HUES6 (cell line): ENCODE results near the gene LHFPL5.

Source experiments
- H3K27ac ChIP-seq: 2 replicates; pipeline ENCODE4 v1.7.0; 2013; ENCODE audit warnings: low read depth, mild to moderate bottlenecking, low read length, inconsistent platforms
- H3K27me3 ChIP-seq: 2 replicates; pipeline ENCODE4 v1.6.1; 2013; ENCODE audit warnings: low read length; ENCODE audit not compliant: control insufficient read depth, insufficient read depth
- H3K36me3 ChIP-seq: 2 replicates; pipeline ENCODE4 v1.6.1; 2013; ENCODE audit warnings: low read length; ENCODE audit not compliant: control insufficient read depth, insufficient read depth
- H3K4me1 ChIP-seq: 2 replicates; pipeline ENCODE4 v1.6.1; 2013; ENCODE audit warnings: low read length; ENCODE audit not compliant: control insufficient read depth, insufficient read depth
- H3K4me3 ChIP-seq: 2 replicates; pipeline ENCODE4 v1.5.1; 2013; ENCODE audit warnings: low read depth, low read length
- H3K9ac ChIP-seq: one replicate; pipeline ENCODE4 v1.6.1; 2013; ENCODE audit warnings: mild to moderate bottlenecking, low read length
- H3K9me3 ChIP-seq: 2 replicates; pipeline ENCODE4 v1.6.1; 2013; ENCODE audit warnings: low read depth, low read length; ENCODE audit not compliant: control insufficient read depth, insufficient read depth

LHFPL5 gene

DNA sequence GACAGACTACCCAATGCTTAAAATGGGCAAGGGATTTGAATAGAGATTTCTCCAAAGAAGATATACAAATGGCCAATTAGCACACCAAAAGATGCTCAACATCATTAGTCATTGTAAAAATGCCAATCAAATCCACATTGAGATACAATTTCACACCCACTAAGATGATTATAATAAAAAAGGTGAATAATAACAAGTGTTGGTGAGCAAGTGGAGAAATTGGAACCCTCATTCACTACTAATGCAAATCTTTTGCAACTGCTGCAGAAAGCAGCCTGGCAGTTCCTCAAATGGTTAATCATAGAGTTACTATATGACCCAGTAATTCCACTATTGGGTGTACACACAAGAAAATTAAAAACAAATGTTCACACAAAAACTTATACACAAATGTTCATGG is 12.4 kb downstream of the LHFPL5 start:
- H3K27me3 ChIP-seq = no peaks in the 10 kb centered on the region
- no peak overlapping the region for H3K9ac ChIP-seq
- no peaks in the 10 kb centered on the region for H3K36me3 ChIP-seq
- no peaks in the 10 kb centered on the region for H3K4me1 ChIP-seq
- H3K4me3 ChIP-seq = no peak overlapping the region
- peaks cover 6% of the 10 kb centered on the region; the same call in 1 of the 2 replicates for H3K9me3 ChIP-seq
- H3K27ac ChIP-seq = no peak overlapping the region

DNA sequence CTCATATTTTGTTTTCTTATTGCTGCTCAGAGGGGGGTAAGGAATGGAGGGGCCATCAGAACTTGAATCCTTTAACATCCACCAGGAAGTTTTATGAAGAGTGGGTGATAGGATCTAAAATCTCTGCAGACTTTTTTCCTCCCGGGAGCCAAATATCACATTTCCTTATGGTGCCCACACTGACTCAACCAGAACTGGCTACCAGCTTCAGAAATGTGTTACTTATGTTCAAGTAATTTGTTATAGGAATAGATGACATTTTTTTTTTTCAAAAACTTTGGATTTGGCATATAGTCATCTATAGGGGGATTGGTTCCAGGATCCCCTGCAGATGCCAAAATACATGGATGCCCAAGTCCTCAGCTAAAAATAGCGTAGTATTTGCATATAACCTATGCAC is 18.4 kb downstream of the LHFPL5 start:
- H3K4me3 ChIP-seq = no peak overlapping the region
- no peak overlapping the region for H3K27ac ChIP-seq
- H3K4me1 ChIP-seq = no peaks in the 10 kb centered on the region
- H3K27me3 ChIP-seq = no peaks in the 10 kb centered on the region
- no peak overlapping the region for H3K9ac ChIP-seq
- no peaks in the 10 kb centered on the region for H3K9me3 ChIP-seq
- no peaks in the 10 kb centered on the region for H3K36me3 ChIP-seq

DNA sequence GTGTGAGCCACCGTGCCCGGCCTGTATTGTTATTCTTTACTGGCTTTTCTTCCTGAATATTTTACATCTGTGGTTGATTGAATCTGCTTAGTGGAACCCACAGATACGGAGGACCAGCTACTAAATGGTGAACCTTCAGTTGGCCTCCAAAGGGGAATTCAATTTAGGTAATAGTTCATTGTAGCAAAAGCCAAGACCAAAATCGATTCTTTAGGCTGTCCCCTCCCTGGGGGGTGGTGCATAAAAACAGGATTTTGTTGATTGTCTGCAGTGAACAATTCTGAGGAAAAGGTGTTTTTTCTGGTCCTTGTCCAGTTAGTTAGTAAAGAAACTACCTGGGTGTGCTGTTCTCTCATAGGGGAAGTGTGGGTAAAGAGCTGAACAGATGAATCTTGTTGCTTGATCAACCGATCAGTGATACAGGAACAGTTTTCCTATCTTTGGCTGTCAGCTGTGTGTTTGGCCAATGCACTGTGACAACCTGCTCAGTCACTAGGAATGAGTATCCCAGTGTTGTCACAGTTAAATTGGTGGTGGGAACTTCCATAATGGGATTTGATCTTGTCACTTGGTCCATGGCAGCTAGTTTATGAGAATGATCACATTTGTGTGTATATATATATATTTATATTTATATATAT is 19.5 kb downstream of the LHFPL5 start:
- Histone ChIP-seq H3K4me1 (no peaks in the 10 kb centered on the region), H3K27me3 (no peaks in the 10 kb centered on the region), H3K4me3 (no peak overlapping the region), H3K9ac (no peak overlapping the region), H3K36me3 (no peaks in the 10 kb centered on the region), H3K27ac (no peak overlapping the region), H3K9me3 (no peaks in the 10 kb centered on the region)

DNA sequence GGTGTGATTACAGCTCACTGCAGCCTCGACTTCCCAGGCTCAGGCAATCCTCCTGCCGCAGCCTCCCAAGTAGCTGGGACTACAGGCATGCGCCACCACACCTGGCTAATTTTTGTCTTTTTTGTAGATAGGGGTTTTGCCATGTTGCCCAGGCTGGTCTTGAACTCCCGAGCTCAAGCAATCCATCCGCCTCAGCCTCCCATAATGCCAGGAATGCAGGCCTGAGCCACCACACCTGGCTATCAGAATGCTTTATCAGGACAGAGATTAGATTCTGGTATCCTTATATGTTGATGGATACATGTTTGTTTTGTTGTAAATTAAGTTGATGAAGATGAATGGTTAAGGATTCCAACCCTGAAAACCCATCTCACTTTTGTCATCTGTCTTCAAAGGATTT is 24.2 kb downstream of the LHFPL5 start:
- no peak overlapping the region for H3K9ac ChIP-seq
- no peak overlapping the region for H3K27ac ChIP-seq
- H3K36me3 ChIP-seq = peaks cover 13% of the 10 kb centered on the region
- H3K4me3 ChIP-seq = no peak overlapping the region
- H3K9me3 ChIP-seq = no peaks in the 10 kb centered on the region
- H3K4me1 ChIP-seq = no peaks in the 10 kb centered on the region
- H3K27me3 ChIP-seq = no peaks in the 10 kb centered on the region

DNA sequence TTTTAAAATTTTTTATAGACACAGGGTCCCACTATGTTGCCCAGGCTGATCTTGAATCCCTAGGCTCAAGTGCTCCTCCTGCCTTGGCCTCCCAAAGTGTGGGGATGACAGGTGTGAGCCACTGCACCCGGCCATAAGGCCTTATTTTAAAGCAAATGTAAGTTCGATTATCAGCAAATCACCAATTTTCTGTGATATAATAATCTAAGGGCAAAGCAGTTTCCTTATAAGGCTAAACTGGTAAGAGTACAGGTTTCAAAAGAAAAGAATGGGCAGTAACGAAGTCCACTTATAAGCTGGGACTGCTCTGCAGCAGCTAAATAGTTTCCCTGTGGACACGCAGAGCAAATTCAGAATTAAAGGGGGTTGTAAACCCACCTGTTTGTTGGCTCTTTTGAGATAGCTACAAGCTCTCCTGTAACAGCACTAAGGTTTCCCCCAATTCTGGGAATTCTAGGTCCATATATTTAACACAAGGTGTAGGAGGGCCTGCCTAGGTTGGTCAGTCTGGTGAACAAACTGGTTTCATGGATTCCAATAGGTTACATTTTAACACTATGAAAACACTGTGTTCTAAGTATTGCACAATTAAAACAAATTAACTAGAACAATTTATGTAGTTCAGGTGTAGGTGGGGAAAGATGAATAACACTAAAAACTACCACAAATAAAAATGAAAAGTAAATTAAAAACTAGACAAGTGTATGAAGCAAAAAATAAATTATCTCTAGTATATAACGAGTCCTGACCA is 26.3 kb downstream of the LHFPL5 start:
- H3K9ac ChIP-seq = no peak overlapping the region
- H3K4me3 ChIP-seq = no peak overlapping the region
- H3K27me3 ChIP-seq = no peaks in the 10 kb centered on the region
- H3K36me3 ChIP-seq = peaks cover 34% of the 10 kb centered on the region
- H3K27ac ChIP-seq = no peak overlapping the region
- H3K9me3 ChIP-seq = no peaks in the 10 kb centered on the region
- H3K4me1 ChIP-seq = no peaks in the 10 kb centered on the region

DNA sequence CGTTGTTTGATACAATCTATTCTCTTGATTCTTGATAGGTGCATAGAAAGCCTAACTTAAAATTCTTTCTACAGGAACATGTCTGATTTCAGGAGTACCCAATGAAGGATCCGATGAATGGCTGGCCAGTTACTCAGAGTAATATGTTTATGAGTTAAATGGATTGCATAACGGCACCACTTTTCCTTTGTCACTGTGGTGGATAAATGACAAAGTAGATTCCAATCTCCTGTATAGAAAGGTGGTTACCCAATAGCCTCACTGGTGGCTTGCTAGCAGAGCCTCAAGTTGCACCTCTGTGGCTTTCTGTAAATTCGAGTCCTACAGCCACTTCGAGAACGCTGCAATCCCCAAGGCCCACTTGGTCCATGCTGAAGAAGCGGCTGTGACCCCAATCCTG is 28.4 kb downstream of the LHFPL5 start:
- Histone ChIP-seq H3K9me3 (no peaks in the 10 kb centered on the region), H3K9ac (no peak overlapping the region), H3K4me3 (no peak overlapping the region), H3K4me1 (no peaks in the 10 kb centered on the region), H3K27ac (no peak overlapping the region), H3K27me3 (no peaks in the 10 kb centered on the region), H3K36me3 (peaks cover 51% of the 10 kb centered on the region)

DNA sequence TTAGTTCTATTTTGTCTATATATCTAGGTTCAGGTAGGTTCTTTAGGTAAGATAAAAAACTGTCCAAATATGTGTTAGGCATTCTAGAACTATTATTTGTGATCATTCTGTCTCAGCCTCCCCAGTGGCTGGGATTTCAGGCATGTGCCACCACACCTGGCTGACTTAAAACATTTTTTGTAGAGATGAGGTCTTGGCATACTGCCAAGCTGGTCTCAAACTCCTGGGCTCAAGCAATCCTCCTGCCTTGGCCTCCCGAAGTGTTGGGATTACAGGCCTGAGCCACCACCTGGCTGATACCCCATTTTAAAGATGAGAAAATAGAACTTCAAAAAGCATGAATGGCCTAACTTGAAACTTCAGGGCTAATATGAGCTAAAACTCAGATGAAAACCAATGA is 33.9 kb downstream of the LHFPL5 start:
- Histone ChIP-seq H3K4me1 (no peaks in the 10 kb centered on the region), H3K27me3 (no peaks in the 10 kb centered on the region), H3K36me3 (peaks cover 90% of the 10 kb centered on the region), H3K9me3 (no peaks in the 10 kb centered on the region), H3K4me3 (no peak overlapping the region), H3K9ac (no peak overlapping the region), H3K27ac (no peak overlapping the region)

DNA sequence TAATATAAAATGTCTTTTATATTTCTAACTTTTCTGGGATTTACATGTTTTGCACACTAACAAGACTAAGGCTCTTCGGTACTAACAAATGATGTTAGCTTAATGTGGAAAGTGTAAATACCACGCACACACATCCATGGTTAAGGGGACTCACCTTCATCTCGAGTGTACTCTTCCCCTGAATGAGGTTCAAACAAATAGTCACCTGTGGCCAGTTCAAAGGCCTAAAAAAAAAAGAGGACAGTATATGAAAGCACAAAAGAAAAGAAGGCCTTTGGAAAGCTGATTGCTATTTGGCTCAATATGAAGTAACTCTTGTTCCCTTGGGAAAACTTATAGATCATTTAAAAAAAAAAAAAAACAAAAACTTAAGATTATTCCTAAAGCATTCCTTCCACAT is 37.2 kb downstream of the LHFPL5 start:
- Histone ChIP-seq H3K9me3 (no peaks in the 10 kb centered on the region), H3K27ac (no peak overlapping the region), H3K36me3 (peaks cover 83% of the 10 kb centered on the region), H3K27me3 (no peaks in the 10 kb centered on the region), H3K9ac (no peak overlapping the region), H3K4me1 (no peaks in the 10 kb centered on the region), H3K4me3 (no peak overlapping the region)

DNA sequence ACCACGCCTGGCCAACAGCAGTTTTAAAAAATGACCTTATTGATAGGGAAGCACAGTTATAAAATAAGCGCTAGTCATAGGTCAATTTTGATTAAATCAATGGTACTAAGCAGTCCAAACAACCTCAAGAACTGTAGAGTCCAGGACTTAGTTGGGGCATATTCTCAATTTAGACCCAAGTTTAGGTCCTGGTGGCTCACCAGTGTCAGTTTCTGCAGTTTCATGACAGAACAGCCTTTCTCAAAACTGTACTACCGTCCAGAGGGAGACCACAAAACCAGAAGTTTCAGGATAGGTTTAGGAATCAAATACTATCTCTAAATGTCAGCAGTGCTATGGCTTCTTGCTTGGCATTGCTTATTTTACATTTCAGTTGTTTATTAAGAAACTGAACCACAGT is 39.1 kb downstream of the LHFPL5 start:
- H3K9me3 ChIP-seq = peaks cover 5% of the 10 kb centered on the region; the same call in 1 of the 2 replicates
- H3K27ac ChIP-seq = no peak overlapping the region
- H3K4me1 ChIP-seq = no peaks in the 10 kb centered on the region
- H3K9ac ChIP-seq = no peak overlapping the region
- no peak overlapping the region for H3K4me3 ChIP-seq
- H3K36me3 ChIP-seq = peaks cover 84% of the 10 kb centered on the region
- H3K27me3 ChIP-seq = no peaks in the 10 kb centered on the region

DNA sequence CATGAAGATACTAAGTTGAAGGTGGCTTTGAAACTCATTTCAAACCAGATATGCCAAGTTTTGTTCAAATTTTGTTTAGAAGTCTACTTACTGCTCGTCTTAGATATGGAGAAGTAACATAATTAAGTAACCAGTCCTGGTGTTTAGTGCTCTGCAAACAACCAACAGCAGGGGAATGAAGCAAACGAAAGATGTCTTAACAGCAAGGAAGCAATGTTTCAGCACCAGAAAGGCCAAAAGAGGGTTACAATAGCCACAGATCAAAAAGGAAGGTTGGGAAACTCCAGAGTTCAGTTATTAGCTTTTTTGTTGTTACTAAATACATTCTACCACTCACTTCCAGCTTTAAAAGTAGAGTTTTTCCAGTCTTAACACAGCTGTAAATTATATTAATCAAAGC is 45.1 kb downstream of the LHFPL5 start:
- Histone ChIP-seq H3K9ac (no peak overlapping the region), H3K27ac (no peak overlapping the region), H3K36me3 (peaks cover 88% of the 10 kb centered on the region), H3K4me1 (no peaks in the 10 kb centered on the region), H3K9me3 (peaks cover 5% of the 10 kb centered on the region; the same call in 1 of the 2 replicates), H3K27me3 (no peaks in the 10 kb centered on the region), H3K4me3 (no peak overlapping the region)

DNA sequence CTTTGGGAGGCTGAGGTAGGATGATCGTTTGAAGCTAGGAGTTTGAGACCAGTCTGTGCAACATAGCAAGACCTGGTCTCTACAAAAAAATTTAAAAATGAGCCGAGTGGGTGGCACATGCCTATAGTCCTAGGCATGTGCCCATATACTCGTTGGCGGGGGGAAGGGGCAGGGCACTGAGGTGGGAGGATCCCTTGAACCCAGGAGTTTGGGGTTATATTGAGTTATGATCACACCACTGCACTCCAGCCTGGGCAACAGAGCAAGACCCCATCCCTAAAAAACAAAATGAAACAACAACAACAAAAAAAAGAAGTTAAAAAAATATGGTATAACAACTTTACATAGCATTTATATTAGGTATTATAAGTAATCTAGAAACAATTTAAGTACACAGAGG is 47.8 kb downstream of the LHFPL5 start:
- Histone ChIP-seq H3K4me3 (no peak overlapping the region), H3K9ac (no peak overlapping the region), H3K36me3 (peaks cover 96% of the 10 kb centered on the region), H3K9me3 (peaks cover 5% of the 10 kb centered on the region; the same call in 1 of the 2 replicates), H3K27me3 (no peaks in the 10 kb centered on the region), H3K27ac (no peak overlapping the region), H3K4me1 (no peaks in the 10 kb centered on the region)
